Measurements from ENCODE around the gene TTBK1.

Gene TTBK1

DNA sequence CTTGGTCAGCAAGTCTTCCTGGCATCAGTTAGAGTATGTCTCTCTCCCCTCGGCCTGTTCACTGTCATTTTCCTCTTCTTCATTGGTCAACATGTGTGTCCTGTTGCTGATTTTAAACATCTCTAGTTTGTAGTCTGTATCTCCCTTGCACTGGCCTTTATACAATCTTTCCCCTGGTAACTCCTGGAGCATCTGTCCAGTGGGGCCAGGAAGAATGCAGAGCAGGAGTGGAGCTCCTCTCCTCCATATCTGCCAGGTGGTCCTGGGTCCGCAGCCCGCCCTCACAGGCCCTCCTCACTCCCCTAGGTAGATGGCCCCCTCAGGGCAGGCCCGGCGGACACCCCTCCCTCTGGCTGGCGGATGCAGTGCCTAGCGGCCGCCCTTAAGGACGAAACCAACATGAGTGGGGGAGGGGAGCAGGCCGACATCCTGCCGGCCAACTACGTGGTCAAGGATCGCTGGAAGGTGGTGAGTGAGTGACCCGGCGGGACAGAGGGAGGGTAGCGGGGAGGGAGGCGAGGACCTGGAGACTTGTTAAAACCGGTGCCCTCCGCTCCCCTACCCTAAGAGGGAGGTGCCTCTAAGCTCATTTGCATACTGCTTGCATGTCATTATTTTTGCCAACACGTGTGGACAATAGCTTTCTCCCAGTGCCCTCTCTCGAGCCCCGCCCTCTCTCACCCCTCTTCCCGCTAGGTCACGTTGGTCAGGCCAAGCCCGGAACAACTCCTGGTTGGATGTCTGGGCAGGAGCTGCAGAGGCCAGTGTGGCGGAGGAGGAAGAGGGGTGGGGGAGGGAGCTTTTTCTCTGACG is 3.2 kb downstream of the TTBK1 start:
- TF ChIP-seq, protein P1, sequence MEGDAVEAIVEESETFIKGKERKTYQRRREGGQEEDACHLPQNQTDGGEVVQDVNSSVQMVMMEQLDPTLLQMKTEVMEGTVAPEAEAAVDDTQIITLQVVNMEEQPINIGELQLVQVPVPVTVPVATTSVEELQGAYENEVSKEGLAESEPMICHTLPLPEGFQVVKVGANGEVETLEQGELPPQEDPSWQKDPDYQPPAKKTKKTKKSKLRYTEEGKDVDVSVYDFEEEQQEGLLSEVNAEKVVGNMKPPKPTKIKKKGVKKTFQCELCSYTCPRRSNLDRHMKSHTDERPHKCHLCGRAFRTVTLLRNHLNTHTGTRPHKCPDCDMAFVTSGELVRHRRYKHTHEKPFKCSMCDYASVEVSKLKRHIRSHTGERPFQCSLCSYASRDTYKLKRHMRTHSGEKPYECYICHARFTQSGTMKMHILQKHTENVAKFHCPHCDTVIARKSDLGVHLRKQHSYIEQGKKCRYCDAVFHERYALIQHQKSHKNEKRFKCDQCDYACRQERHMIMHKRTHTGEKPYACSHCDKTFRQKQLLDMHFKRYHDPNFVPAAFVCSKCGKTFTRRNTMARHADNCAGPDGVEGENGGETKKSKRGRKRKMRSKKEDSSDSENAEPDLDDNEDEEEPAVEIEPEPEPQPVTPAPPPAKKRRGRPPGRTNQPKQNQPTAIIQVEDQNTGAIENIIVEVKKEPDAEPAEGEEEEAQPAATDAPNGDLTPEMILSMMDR (conservative IDR thresholded peaks at IDR 0.05; ENCODE audit: low read depth, low read length), result no peak
- peak overlapping the region; percentile 75 for H3K4me3 ChIP-seq (ENCODE audit: low read length)
- peak; percentile 47 for DNase-seq (ENCODE audit: low read depth)

DNA sequence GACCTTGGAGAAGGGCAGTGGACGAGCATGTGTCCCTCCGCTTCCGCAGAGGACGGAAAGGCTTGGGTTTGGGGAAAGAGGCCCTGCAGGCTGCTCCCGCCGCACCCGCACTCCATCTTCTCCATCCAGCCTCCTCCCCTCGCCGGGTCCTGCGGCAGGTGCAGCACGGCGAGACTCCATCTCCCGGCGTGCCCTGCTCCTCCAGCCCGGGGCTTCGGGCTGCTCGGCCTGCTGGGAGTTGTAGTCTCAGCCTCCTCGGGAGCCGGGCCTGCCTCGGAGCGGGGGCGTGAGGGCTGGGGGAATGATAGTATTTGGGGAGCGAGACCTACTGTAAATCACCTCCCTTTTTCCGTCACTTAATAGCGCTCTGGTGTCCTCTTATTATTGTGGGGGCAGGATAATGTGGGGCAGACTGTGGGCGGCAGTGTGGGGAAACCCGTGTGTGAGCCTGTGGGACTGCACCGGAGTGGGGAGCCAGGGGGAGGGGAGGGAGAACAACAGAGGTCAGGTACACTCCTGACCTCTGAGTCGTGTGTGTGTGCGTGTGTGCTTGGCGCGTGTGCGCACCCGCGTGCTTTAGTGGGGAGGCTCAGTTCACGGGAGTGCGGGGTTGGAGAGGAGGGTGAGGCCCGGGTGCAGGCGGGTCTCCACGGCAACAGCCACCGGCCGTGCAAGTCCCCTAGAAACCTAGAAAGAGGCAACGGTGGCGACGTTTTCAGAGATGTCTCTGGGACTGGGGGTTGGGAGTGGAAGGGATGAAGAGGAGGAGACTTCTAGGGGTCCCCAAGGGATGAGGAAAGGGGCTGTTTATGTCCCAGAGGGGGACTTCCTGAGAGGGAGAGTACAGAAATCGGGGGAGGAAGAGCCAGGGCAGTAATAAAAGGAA is 4.1 kb downstream of the TTBK1 start:
- TF ChIP-seq, protein P1 (conservative IDR thresholded peaks at IDR 0.05; ENCODE audit: low read depth, low read length), result peak; percentile 5
- peak overlapping the region; percentile 75 for H3K4me3 ChIP-seq (ENCODE audit: low read length)
- no peak for DNase-seq (ENCODE audit: low read depth)

DNA sequence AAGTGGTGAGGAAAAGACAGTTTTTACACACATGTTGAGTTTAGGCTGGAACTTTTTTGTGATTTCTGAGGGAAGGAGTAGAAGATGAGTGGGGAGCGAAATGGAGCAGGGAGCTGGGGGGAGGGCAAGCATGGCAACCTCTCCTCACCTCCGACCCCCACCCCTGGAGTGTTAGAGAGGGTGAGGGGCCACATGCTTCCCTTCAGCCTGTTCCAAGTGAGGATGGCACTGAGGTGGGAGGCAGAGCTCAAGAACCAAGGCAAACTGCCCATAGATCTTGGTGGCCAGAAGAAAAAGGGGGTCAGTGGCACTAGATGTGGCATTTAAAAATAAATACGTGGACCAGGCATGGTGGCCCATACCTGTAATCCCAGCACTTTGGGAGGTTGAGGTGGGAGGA is 4.8 kb downstream of the TTBK1 start:
- DNase-seq (ENCODE audit: low read depth), result no peak
- TF ChIP-seq, protein P1 (conservative IDR thresholded peaks at IDR 0.05; ENCODE audit: low read depth, low read length), result no peak
- H3K4me3 ChIP-seq (ENCODE audit: low read length), result no peak overlapping the region

DNA sequence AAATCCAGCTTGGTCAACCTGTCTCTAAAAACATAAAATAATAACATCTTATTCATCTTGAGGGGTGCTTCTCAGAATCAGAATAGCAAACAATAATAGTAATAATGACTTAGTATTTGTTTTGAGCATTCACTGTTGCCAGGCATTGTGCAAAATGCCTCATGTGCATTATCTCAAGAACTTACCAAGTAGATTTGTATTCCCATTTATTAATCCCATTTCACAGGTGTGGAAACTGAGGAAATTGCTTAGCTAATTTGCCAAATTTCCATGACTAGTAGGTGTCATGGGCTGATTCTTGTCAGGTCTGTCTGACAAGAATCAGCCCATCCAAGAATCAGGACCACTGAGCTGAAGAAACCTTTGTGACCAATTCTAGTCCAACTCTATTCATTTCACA is 5.5 kb downstream of the TTBK1 start:
- TF ChIP-seq, protein P1 (conservative IDR thresholded peaks at IDR 0.05; ENCODE audit: low read depth, low read length), result no peak
- no peak for DNase-seq (ENCODE audit: low read depth)

DNA sequence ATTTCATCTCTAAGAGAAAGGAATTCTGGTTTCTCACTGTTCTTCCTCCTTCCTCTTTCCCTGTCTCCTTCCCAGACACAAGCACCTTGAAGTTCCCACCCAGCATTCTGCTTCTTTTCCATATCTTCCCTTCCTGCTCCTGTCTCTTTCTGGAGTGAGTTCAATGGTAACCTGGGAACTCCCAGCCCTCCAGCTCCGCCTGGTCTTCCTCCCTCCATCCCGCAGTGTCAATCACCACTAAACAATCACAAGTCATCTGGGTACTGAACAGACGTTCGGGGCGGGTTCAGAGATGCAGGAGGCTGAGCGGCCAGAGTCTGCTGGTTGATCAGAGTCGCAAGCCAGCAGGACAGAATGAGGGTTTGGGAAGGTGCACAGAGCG is 7.7 kb downstream of the TTBK1 start:
- no peak for DNase-seq (ENCODE audit: low read depth)
- TF ChIP-seq, protein P1 (conservative IDR thresholded peaks at IDR 0.05; ENCODE audit: low read depth, low read length), result no peak
- H3K4me3 ChIP-seq (ENCODE audit: low read length), result no peak overlapping the region

More for the DNA sequence above, 5.5 kb downstream of the TTBK1 start:
- no peak overlapping the region for H3K4me3 ChIP-seq (ENCODE audit: low read length)

DNA sequence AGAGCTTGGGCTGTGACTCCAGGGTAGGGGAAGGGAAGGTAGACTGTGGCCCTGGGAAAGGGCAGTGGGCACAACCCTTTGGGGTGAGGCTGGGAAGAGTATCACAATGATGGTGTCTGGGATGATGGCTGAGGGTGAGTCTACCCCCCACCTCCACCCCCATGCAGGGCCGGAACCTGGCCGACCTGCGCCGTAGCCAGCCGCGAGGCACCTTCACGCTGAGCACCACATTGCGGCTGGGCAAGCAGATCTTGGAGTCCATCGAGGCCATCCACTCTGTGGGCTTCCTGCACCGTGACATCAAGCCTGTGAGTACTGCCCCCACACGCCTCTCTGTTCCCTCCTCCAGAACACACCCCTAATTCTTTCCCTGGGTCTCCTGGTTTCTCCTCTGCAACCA is 10.1 kb downstream of the TTBK1 start:
- DNase-seq (ENCODE audit: low read depth), result no peak
- H3K4me3 ChIP-seq (ENCODE audit: low read length), result no peak overlapping the region
- TF ChIP-seq, protein P1 (conservative IDR thresholded peaks at IDR 0.05; ENCODE audit: low read depth, low read length), result no peak

All from retinal pigment epithelial cell (primary cell).